Thyroid gland (tissue), 4 donors: ENCODE data around the gene ZNF451. TPM values are rescaled to one million over a fixed set of nuclear protein-coding genes. Genes with fewer than 3 reads are reported as not detected.

ENCODE experiments used
- DNase-seq, 2 donors: peaks; one replicate each; pipeline ENCODE4 v3.0.0-alpha.2; 2019
- H3K27ac ChIP-seq, 3 donors: fragments of 200-600 bp; sonication (generic); 1 replicate in 2 of 3; 2 replicates in 1 of 3; pipeline ENCODE4 v1.5.1; 2016 to 2019; ENCODE audit warnings: mild to moderate bottlenecking in 1 of 3, moderate library complexity in 1 of 3
- H3K27me3 ChIP-seq: fragments of 200-600 bp; sonication (generic); one replicate; pipeline ENCODE4 v1.5.1; 2019
- H3K36me3 ChIP-seq, 2 donors: fragments of 200-600 bp; sonication (generic); one replicate each; pipeline ENCODE4 v1.5.1; 2016 to 2019
- H3K4me1 ChIP-seq, 2 donors: fragments of 200-600 bp; sonication (generic); one replicate each; pipeline ENCODE4 v1.5.1; 2017 to 2019
- H3K4me3 ChIP-seq, 3 donors: fragments of 200-600 bp; sonication (generic); replicated peaks in 1 of 3; 1 replicate in 2 of 3; 2 replicates in 1 of 3; pipeline ENCODE4 v1.5.1; 2016; ENCODE audit warnings: mild to moderate bottlenecking in 1 of 3
- H3K9me3 ChIP-seq: fragments of 200-600 bp; sonication (generic); one replicate; pipeline ENCODE4 v1.5.1; 2017
- POLR2A ChIP-seq, 2 donors: fragments of 450-650 bp; IDR thresholded peaks; one replicate each; pipeline ENCODE4 v1.6.1; 2017; ENCODE audit warnings: antibody characterized with exemption in 2 of 2, mild to moderate bottlenecking in 2 of 2, moderate library complexity in 1 of 2
- WGBS, 2 donors: methylation state at CpG; one replicate each; pipeline ENCODE4 v1.1.5; 2017; 5-methylcytosine and 5-hydroxymethylcytosine counted together
- intact Hi-C: fragments of 100-400 bp; cut with DNase I; formaldehyde crosslinking; loops from one replicate; pipeline ENCODE4 v1.15.1; 2023
- total RNA-seq, 4 donors: library from RNA; depleted of rRNA; stranded (reverse); fragments of >200 nt; gene quantifications; one replicate each; pipeline ENCODE4 v1.2.3, GENCODE V29; 2016
- TF ChIP-seq, protein P1 (sequence below), 6 experiments: fragments of 200-600 bp in 3 of 6; fragments of 450-650 bp in 3 of 6; sonication (generic) in 3 of 6; IDR thresholded peaks; one replicate each; pipeline ENCODE4 v1.5.1; 2016 to 2019; ENCODE audit warnings: antibody characterized with exemption in 6 of 6, mild to moderate bottlenecking in 2 of 6, inconsistent platforms in 1 of 6, moderate library complexity in 1 of 6

Gene ZNF451
- total RNA-seq, 4 donors from 2014 or later = 71.7 to 126 (median 85.6) TPM

DNA sequence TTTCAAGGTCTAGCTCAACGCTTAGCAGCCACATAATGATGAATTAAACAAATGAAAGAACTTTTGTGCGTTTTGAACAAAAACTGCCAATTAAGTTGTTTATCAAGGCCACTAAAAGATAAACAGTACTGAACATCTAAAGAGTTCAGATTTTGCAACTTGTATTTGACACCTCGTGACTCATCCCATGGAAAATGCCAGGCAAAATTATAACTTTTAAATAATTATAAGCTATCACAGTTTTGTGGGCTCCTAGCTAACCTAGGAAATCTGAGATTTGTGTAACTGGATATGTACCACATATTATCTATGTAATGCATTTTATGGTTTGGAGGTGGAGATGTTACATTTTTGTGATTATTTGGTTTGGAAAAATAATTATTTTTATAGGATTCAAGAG is 72.5 kb downstream of the ZNF451 start:
- 97% methylated on average over 3 of the region's 3 CpGs for WGBS, 2 donors
- intact Hi-C loops = no loop called here
- H3K36me3 ChIP-seq = peaks cover 5 to 7% of the 10 kb centered on the region in 2 donors

DNA sequence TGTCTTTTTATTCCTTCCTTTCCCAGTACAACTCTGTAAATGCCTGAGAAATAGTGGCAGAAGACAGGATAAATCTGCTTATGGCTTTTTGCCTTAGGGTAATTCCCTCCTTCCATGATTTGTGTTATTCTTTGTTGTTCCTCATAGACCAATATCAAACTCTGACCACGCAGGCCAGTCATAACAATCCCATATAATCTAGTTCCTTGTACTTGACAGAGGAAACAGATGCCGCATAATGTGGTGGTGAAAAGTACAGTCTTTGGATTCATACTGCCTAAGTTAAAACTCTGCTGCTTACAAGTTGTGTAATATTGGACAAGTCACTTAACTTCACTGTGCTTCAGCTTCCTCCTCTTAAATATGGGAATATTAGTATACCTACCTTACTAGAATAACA is 74.0 kb downstream of the ZNF451 start:
- DNase-seq = no peak
- Histone ChIP-seq H3K27ac (no peak overlapping the region), H3K36me3 (peaks cover 5 to 7% of the 10 kb centered on the region in 2 donors), H3K4me3 (no peak overlapping the region), H3K4me1 (no peaks in the 10 kb centered on the region), H3K9me3 (no peaks in the 10 kb centered on the region), H3K27me3 (no peaks in the 10 kb centered on the region)
- WGBS, 2 donors = 95 to 97% methylated on average over 2 of the region's 2 CpGs
- intact Hi-C loops = no loop called here
- TF ChIP-seq, protein P1, sequence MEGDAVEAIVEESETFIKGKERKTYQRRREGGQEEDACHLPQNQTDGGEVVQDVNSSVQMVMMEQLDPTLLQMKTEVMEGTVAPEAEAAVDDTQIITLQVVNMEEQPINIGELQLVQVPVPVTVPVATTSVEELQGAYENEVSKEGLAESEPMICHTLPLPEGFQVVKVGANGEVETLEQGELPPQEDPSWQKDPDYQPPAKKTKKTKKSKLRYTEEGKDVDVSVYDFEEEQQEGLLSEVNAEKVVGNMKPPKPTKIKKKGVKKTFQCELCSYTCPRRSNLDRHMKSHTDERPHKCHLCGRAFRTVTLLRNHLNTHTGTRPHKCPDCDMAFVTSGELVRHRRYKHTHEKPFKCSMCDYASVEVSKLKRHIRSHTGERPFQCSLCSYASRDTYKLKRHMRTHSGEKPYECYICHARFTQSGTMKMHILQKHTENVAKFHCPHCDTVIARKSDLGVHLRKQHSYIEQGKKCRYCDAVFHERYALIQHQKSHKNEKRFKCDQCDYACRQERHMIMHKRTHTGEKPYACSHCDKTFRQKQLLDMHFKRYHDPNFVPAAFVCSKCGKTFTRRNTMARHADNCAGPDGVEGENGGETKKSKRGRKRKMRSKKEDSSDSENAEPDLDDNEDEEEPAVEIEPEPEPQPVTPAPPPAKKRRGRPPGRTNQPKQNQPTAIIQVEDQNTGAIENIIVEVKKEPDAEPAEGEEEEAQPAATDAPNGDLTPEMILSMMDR (IDR thresholded peaks at IDR 0.05) = no peak
- no peak for TF ChIP-seq POLR2A (IDR thresholded peaks at IDR 0.05)

More for the DNA sequence above, 72.5 kb downstream of the ZNF451 start:
- Histone ChIP-seq H3K27ac (no peak overlapping the region), H3K27me3 (no peaks in the 10 kb centered on the region), H3K4me1 (no peaks in the 10 kb centered on the region), H3K9me3 (no peaks in the 10 kb centered on the region), H3K4me3 (no peak overlapping the region)
- DNase-seq = no peak
- TF ChIP-seq, protein P1 (IDR thresholded peaks at IDR 0.05) = no peak
- TF ChIP-seq POLR2A (IDR thresholded peaks at IDR 0.05) = no peak

DNA sequence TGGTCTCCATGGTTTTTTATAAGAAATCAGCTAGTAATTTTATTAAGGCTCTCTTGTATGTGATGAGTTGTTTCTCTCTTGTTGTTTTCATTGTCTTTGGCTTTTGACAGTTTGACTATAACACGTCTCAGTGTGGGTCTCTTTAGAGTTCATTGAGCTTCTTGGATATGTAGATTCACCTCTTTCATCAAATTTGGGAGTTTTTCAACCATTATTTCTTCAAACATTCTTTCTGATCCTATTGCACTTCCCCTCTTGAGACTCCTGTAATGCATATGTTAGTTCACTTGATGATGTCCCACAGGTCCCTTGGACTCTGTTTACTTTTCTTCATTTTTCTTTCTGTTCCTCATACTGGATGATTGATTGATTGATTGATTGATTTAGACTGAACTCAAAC is 75.1 kb downstream of the ZNF451 start:
- intact Hi-C loops = no loop called here
- H3K9me3 ChIP-seq = no peaks in the 10 kb centered on the region
- TF ChIP-seq, protein P1 (IDR thresholded peaks at IDR 0.05) = no peak
- TF ChIP-seq POLR2A (IDR thresholded peaks at IDR 0.05) = no peak
- WGBS, 2 donors = 93 to 95% methylated on average over 1 of the region's 1 CpG
- no peaks in the 10 kb centered on the region for H3K27me3 ChIP-seq
- no peak for DNase-seq
- H3K27ac ChIP-seq = no peak overlapping the region
- peaks cover 5 to 7% of the 10 kb centered on the region in 2 donors for H3K36me3 ChIP-seq
- no peak overlapping the region for H3K4me3 ChIP-seq
- H3K4me1 ChIP-seq = no peaks in the 10 kb centered on the region

DNA sequence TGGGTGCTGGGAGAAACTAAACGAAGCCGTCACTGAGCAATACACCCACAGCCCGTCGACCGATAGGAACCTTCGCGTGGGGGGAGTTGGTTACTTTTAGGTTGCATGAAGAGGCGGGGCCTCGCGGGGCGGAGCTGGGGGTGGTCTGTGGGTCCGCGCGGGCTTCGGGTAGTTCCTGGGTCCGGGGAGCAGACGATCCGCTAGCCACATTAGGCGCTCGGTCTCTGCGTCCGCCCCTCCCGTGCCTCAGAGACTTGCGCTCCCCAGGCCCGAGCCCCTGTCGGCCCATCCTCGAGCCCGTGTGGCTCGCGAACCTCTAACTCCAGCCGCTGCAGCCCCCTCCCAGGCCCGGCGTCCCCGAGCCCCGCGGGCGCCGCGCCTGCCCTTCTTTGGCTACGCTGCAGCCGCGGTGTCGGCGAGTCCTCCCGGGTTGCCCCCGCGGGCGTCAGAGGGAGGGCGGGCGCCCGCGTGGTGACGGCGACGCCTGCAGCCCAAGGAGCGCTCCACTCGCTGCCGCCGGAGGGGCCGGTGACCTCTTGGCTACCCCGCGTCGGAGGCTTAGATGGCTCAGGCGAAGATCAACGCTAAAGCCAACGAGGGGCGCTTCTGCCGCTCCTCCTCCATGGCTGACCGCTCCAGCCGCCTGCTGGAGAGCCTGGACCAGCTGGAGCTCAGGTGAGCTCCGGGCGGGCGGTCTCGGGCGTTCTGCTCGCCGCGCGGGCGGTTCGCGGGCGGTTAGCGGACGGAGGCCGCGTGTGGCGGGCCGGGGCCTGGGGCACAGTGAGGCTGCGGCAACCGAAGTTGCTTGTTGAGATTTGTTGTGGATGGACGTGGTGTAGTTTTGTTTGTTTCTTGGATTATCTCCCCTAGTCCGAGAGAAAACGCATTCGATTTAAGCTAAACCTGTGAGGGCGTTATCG is 82.4 kb downstream of the ZNF451 start, which contains the start of gene BAG2:
TSS of gene BAG2 (plus strand) at position 191 of the 920 bp plus-strand sequence. CDS start at position 563, 372 bp downstream.
- H3K4me1 ChIP-seq = peaks cover 12 to 16% of the 10 kb centered on the region in 2 donors
- peak within 1 kb of the TSS; percentile 33 to 65 (median 39) for H3K4me3 ChIP-seq
- intact Hi-C loops = loop anchor here (5.0 to 10.0 kb wide), 2 partner anchors 50 to 142 kb away; partner anchors contain the start of genes PRIM2 and RAB23
- H3K27ac ChIP-seq = peak within 1 kb of the TSS; percentile 69 to 95 (median 93)
- H3K9me3 ChIP-seq = no peaks in the 10 kb centered on the region
- DNase-seq = peak; percentile 94 to 95
- WGBS, 2 donors = 0 to 1% methylated on average over 56 to 57 of the region's 97 CpGs
- TF ChIP-seq POLR2A (IDR thresholded peaks at IDR 0.05) = peak; percentile 55 to 90
- TF ChIP-seq, protein P1 (IDR thresholded peaks at IDR 0.05) = peak in 4 of 6 experiments; percentile 38 to 53 (median 46)
- no peaks in the 10 kb centered on the region for H3K27me3 ChIP-seq
- H3K36me3 ChIP-seq = no peaks in the 10 kb centered on the region
